GM12878 (cell line): ENCODE measurements around the gene ZNF530. TPM values are rescaled to one million over a fixed set of nuclear protein-coding genes. Genes with fewer than 3 reads are reported as not detected.

Source experiments
- ATAC-seq: fragments of 200-7000 bp; cut with Tn5 transposase; 3 replicates; pipeline ENCODE4 v1.9.1; 2020; ENCODE audit warnings: mild to moderate bottlenecking, moderate library complexity
- BruUV-seq: library from RNA; stranded (reverse); fragments of 400-500 nt; replicated peaks from 2 replicates; lab custom pipeline; 2021; lab: Mats Ljungman, UMichigan
- CTCF ChIA-PET: fragments of 300-600 bp; sonication (Branson Sonifier 250); formaldehyde crosslinking; extraction: SDS; loops from one replicate; lab custom pipeline; 2021; ENCODE audit warnings: inconsistent platforms; lab: Yijun Ruan, JAX
- POLR2A ChIA-PET: fragments of 350-600 bp; formaldehyde crosslinking; extraction: SDS; loops from one replicate; lab custom pipeline; 2021; ENCODE audit warnings: inconsistent platforms; lab: Charles Lee
- RAD21 ChIA-PET: fragments of 300-600 bp; sonication (Branson Sonifier 250); formaldehyde crosslinking; loops from one replicate; lab custom pipeline; 2023; ENCODE audit warnings: antibody characterized with exemption; ENCODE audit not compliant: unreplicated experiment; lab: Charles Lee
- SMC1A ChIA-PET: fragments of 300-600 bp; sonication (Branson Sonifier 250); formaldehyde crosslinking; loops from one replicate; lab custom pipeline; 2023; ENCODE audit not compliant: unreplicated experiment, uncharacterized antibody; lab: Charles Lee
- DNase-seq: peaks from one replicate; pipeline ENCODE4 v3.0.0-alpha.2; 2011; ENCODE audit warnings: low read depth, low spot score
- FAIRE-seq: peaks from 3 replicates; lab custom pipeline; 2011; peaks lifted over from hg19 to GRCh38; lab: Jason Lieb, UNC
- H2AFZ ChIP-seq: 2 replicates; pipeline ENCODE4 v1.6.0; 2011; ENCODE audit warnings: low read depth, low read length, control low read depth; ENCODE audit not compliant: control insufficient read depth
- H3K27ac ChIP-seq: 2 replicates; pipeline ENCODE4 v1.5.1; 2011; ENCODE audit warnings: control low read depth; ENCODE audit not compliant: control insufficient read depth, insufficient read depth
- H3K27me3 ChIP-seq, 2 experiments: replicated peaks in 1 of 2; 2 replicates each; pipeline versions ENCODE4 v1.6.0 to v1.6.1; 2011; ENCODE audit warnings: low read length in 1 of 2; ENCODE audit not compliant: control insufficient read depth in 2 of 2, insufficient read depth in 2 of 2
- H3K36me3 ChIP-seq, 2 experiments: 2 replicates each; pipeline ENCODE4 v1.5.1; 2011; ENCODE audit warnings: low read length in 1 of 2; ENCODE audit not compliant: control insufficient read depth in 2 of 2, insufficient read depth in 2 of 2
- H3K4me1 ChIP-seq: 2 replicates; pipeline ENCODE4 v1.6.1; 2011; ENCODE audit warnings: mild to moderate bottlenecking, low read length, moderate library complexity, mixed read lengths; ENCODE audit not compliant: control insufficient read depth, insufficient read depth
- H3K4me2 ChIP-seq: 2 replicates; pipeline ENCODE4 v1.6.0; 2011; ENCODE audit warnings: control low read depth; ENCODE audit not compliant: control insufficient read depth, insufficient read depth
- H3K4me3 ChIP-seq: fragments of 200-600 bp; sonication (generic); 2 replicates; pipeline ENCODE4 v1.5.1; 2016
- H3K79me2 ChIP-seq: 2 replicates; pipeline ENCODE4 v1.6.0; 2011; ENCODE audit warnings: low read length; ENCODE audit not compliant: control insufficient read depth, insufficient read depth
- H3K9ac ChIP-seq: 2 replicates; pipeline ENCODE4 v1.8.0; 2011; ENCODE audit warnings: low read length, control low read depth, mixed read lengths; ENCODE audit not compliant: control insufficient read depth, insufficient read depth
- H3K9me3 ChIP-seq: replicated peaks from 3 replicates; pipeline ENCODE4 v1.5.1; 2011; ENCODE audit warnings: mild to moderate bottlenecking, low read length; ENCODE audit not compliant: control insufficient read depth, insufficient read depth
- H4K20me1 ChIP-seq: 2 replicates; pipeline ENCODE4 v1.6.0; 2011; ENCODE audit not compliant: control insufficient read depth, insufficient read depth
- ASH2L ChIP-seq: fragments of 300-600, 200-600 bp; sonication (generic); IDR thresholded peaks from 2 replicates; pipeline ENCODE4 v1.6.1; 2017; ENCODE audit warnings: low read depth, mild to moderate bottlenecking, borderline replicate concordance
- BCL11A ChIP-seq: IDR thresholded peaks from 2 replicates; pipeline ENCODE4 v1.6.1; 2011; ENCODE audit warnings: low read depth, low read length
- EP300 ChIP-seq, 2 experiments: fragments of 150-350 bp in 1 of 2; IDR thresholded peaks; 2 replicates each; pipeline ENCODE4 v1.6.1; 2011 to 2012; ENCODE audit warnings: low read depth in 2 of 2, low read length in 2 of 2, borderline replicate concordance in 1 of 2, improper control_type of control experiment in 1 of 2, inconsistent platforms in 1 of 2; ENCODE audit not compliant: control insufficient read depth in 1 of 2
- GATAD2B ChIP-seq: fragments of 450-650 bp; conservative IDR thresholded peaks from 2 replicates; pipeline ENCODE4 v1.6.1; 2017; ENCODE audit warnings: low read depth, mild to moderate bottlenecking, moderate library complexity
- NR2C2 ChIP-seq: IDR thresholded peaks from 2 replicates; pipeline ENCODE4 v1.6.1; 2011; ENCODE audit warnings: borderline replicate concordance, low read depth; ENCODE audit not compliant: control insufficient read depth, insufficient read length
- SMC3 ChIP-seq: IDR thresholded peaks from 2 replicates; pipeline ENCODE4 v1.6.1; 2011; ENCODE audit warnings: low read length, improper control_type of control experiment, borderline replicate concordance
- TCF3 ChIP-seq: IDR thresholded peaks from 2 replicates; pipeline ENCODE4 v1.6.1; 2012; ENCODE audit warnings: low read depth, mild to moderate bottlenecking, low read length, borderline replicate concordance; ENCODE audit not compliant: insufficient read depth
- ZBTB33 ChIP-seq: fragments of 450-650 bp; IDR thresholded peaks from 2 replicates; pipeline ENCODE4 v1.6.1; 2017; ENCODE audit warnings: mild to moderate bottlenecking
- WGBS: methylation state at CpG from one replicate; pipeline ENCODE4 v1.1.6; 2016; ENCODE audit warnings: low lambda C conversion rate; ENCODE audit not compliant: insufficient replicate concordance, insufficient coverage; ENCODE audit errors: missing lambda C conversion rate; 5-methylcytosine and 5-hydroxymethylcytosine counted together
- in situ Hi-C: fragments of 300-500 bp; cut with MboI; formaldehyde crosslinking; loops from 9 replicates; pipeline ENCODE4 v1.14.3; 2018; ENCODE audit warnings: mixed read lengths
- intact Hi-C: fragments of 100-400 bp; cut with micrococcal nuclease; formaldehyde crosslinking; loops from one replicate; pipeline ENCODE4 v1.14.2; 2022; ENCODE audit not compliant: unreplicated experiment
- polyA plus RNA-seq, 11 experiments: library from polyadenylated mRNA; depleted of rRNA in 4 of 11; unstranded in 6 of 11; stranded (reverse) in 5 of 11; fragments of >200 nt; fragmentation: Nextera tagmentation in 4 of 11; fragmentation: Illumina TruSeq in 1 of 11; extraction: Ambion mirVana in 4 of 11; extraction: Trizol in 1 of 11; gene quantifications; 1 replicate in 1 of 11; 2 replicates in 10 of 11; pipeline versions ENCODE4 v1.2.1 to v1.2.3, GENCODE V29; 2011 to 2016; ENCODE audit warnings: inconsistent platforms in 2 of 11, missing spikeins in 2 of 11, low read depth in 1 of 11
- total RNA-seq, 4 experiments: library from RNA; depleted of rRNA in 3 of 4; stranded (reverse); fragments of >200 nt in 3 of 4; fragmentation: Illumina TruSeq in 1 of 4; extraction: Trizol in 1 of 4; gene quantifications; 2 replicates each; pipeline versions ENCODE4 v1.2.1 to v1.2.3, GENCODE V29; 2013 to 2021
- TF ChIP-seq, protein P1 (sequence below): fragments of 450-650 bp; IDR thresholded peaks from 2 replicates; pipeline ENCODE4 v1.6.1; 2014; ENCODE audit warnings: mild to moderate bottlenecking

ZNF530 gene
- total and polyA plus RNA-seq, 10 of the 15 experiments (the other 5 are each of a cell fraction or from before 2014, with no cell fraction given) = 1.9 to 9.3 (median 6.6) TPM

DNA sequence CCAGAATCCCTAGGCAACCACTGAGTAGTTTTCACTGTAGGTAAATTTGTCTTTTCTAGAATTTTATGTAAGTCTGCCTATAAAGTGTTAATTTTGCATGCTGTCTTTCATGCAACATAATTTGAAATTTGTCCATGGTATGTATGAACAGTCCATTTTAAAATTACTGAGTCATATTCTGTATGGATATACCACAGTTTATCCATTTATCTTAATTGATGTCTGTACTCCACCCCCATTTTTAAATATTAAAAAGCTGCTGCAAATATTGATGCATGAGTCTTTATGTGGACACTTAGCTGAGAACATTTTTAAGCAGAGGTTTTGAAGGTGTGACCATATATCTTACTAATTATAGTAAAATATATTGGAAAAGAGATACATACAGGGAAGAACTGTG, 23.4 kb downstream of the ZNF530 start:
- peaks cover 8 to 40% of the 10 kb centered on the region in 2 experiments for H3K36me3 ChIP-seq
- H3K4me1 ChIP-seq = no peaks in the 10 kb centered on the region
- POLR2A ChIA-PET = no interaction called here
- ATAC-seq (no peak), DNase-seq (no peak), FAIRE-seq (no peak)
- SMC1A ChIA-PET = no interaction called here
- in situ Hi-C loops (no loop called here), intact Hi-C loops (no loop called here)
- H4K20me1 ChIP-seq = no peaks in the 10 kb centered on the region
- no peak for TF ChIP-seq EP300 (IDR thresholded peaks at IDR 0.05; ENCODE audit: borderline replicate concordance in 1 of 2, control insufficient read depth in 1 of 2, low read depth in 2 of 2, low read length in 2 of 2)
- no peak for TF ChIP-seq TCF3
- peaks cover 60% of the 10 kb centered on the region for H3K9me3 ChIP-seq
- no peak overlapping the region for H3K9ac ChIP-seq
- no TSS peak for BruUV-seq
- no peaks in the 10 kb centered on the region; the same call in 1 of the 2 replicates for H3K79me2 ChIP-seq
- RAD21 ChIA-PET = no interaction called here
- no peak overlapping the region for H3K27ac ChIP-seq
- H2AFZ ChIP-seq = no peak overlapping the region
- H3K4me2 ChIP-seq = no peak overlapping the region
- H3K27me3 ChIP-seq = no peaks in the 10 kb centered on the region
- no peak overlapping the region for H3K4me3 ChIP-seq
- CTCF ChIA-PET = no interaction called here

DNA sequence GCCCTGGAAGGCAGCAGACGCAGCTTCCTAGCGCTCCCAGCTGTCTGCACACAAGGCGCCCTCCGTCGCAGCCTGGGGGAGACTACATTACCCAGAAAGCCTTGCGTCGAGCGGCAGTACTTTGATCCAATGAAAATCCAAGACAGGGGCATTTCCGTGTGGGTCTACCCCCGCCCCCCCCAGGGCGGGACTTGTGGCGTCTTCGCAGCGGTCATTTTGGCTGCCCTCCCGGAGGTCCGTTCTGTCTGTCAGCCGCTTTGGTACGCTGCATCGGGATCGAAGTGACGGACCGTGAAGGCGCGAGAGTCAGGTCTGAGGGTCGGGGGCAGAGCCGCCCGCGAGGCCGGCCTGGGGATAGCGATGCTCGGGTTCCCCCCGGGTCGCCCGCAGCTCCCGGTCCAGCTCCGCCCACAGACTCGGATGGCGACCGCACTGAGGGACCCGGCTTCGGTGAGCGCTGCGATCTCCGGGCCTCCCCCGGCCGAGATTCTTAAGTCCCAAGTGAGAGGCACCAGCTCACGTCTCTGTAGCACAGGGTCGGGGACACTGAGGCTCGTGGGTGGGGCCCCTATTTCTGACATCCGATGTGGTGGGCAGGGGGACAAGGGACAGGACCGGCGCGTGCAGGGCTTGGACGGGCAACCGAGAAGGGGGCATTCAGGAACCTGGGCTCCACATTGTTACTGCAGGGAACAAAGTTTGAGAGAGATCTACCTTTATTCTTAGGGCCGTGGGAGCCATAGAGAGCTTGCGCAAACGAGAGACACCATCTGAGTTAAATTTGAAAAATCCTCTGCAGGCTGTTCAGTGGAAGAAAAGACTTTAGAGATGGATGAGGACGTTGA, 33.5 kb downstream of the ZNF530 start, which contains the start of gene ZNF211:
ZNF211 (plus strand) TSS at position 182 of the 845 bp plus-strand sequence; CDS start at position 361, 179 bp downstream.
- FAIRE-seq = peak; percentile 92
- SMC1A ChIA-PET = interaction anchor here (1.0 to 1.2 kb wide), 2 partner anchors 49 to 139 kb away, joined by 3 to 4 read pairs; partner anchors contain the start of gene ZNF551
- TF ChIP-seq NR2C2 (no peak), SMC3 (0 out of 2 replicates have a peak, but pooled peaks have one; percentile 3), ZBTB33 (no peak), GATAD2B (peak; percentile 75; the same call in 1 of the 2 replicates), BCL11A (0 out of 2 replicates have a peak, but pooled peaks have one; percentile 7), ASH2L (peak; percentile 92; the same call in 1 of the 2 replicates)
- TF ChIP-seq, protein P1, sequence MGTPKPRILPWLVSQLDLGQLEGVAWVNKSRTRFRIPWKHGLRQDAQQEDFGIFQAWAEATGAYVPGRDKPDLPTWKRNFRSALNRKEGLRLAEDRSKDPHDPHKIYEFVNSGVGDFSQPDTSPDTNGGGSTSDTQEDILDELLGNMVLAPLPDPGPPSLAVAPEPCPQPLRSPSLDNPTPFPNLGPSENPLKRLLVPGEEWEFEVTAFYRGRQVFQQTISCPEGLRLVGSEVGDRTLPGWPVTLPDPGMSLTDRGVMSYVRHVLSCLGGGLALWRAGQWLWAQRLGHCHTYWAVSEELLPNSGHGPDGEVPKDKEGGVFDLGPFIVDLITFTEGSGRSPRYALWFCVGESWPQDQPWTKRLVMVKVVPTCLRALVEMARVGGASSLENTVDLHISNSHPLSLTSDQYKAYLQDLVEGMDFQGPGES = peak; percentile 70; the same call in 1 of the 2 replicates

More for the DNA sequence above, 33.5 kb downstream of the ZNF530 start, which contains the start of gene ZNF211:
- ChIA-PET CTCF (interaction anchor here (1.0 to 1.5 kb wide), 4 partner anchors 48 to 282 kb away, joined by 3 to 4 read pairs (median 3); partner anchors contain the start of gene ZNF551), RAD21 (interaction anchor here (0.8 to 1.7 kb wide), 2 partner anchors 49 to 95 kb away, joined by 3 to 4 read pairs; partner anchors contain the start of gene ZNF551), POLR2A (interaction anchor here (0.6 to 1.4 kb wide), 3 partner anchors 19 to 394 kb away, joined by 3 to 4 read pairs (median 3); partner anchors contain the start of gene ZNF134)
- no peaks in the 10 kb centered on the region; the same call in 1 of the 2 replicates for H3K79me2 ChIP-seq
- WGBS = 5% methylated on average over 58 of the region's 59 CpGs
- peak within 1 kb of the TSS; percentile 30 for H3K27ac ChIP-seq
- H3K36me3 ChIP-seq = no peaks in the 10 kb centered on the region; a peak in 1 of 4 replicates
- peak; percentile 82 for DNase-seq
- H3K9me3 ChIP-seq = peaks cover 8% of the 10 kb centered on the region
- H3K4me1 ChIP-seq = no peaks in the 10 kb centered on the region; the same call in 1 of the 2 replicates
- in situ Hi-C loops (no loop called here), intact Hi-C loops (loop anchor here (2.0 kb wide), 1 partner anchor 54 kb away; the partner anchor contains the start of gene ZNF416)
- peak within 1 kb of the TSS; percentile 81 for H3K9ac ChIP-seq
- peak; percentile 100 for ATAC-seq
- peak within 1 kb of the TSS; percentile 92 for H3K4me3 ChIP-seq
- H2AFZ ChIP-seq = peak within 1 kb of the TSS; percentile 88
- no peaks in the 10 kb centered on the region for H4K20me1 ChIP-seq
- H3K4me2 ChIP-seq = peak within 1 kb of the TSS; percentile 91
- BruUV-seq = no TSS peak
- no peaks in the 10 kb centered on the region for H3K27me3 ChIP-seq
